ENCODE data around the gene DIRAS1.

Gene DIRAS1

DNA sequence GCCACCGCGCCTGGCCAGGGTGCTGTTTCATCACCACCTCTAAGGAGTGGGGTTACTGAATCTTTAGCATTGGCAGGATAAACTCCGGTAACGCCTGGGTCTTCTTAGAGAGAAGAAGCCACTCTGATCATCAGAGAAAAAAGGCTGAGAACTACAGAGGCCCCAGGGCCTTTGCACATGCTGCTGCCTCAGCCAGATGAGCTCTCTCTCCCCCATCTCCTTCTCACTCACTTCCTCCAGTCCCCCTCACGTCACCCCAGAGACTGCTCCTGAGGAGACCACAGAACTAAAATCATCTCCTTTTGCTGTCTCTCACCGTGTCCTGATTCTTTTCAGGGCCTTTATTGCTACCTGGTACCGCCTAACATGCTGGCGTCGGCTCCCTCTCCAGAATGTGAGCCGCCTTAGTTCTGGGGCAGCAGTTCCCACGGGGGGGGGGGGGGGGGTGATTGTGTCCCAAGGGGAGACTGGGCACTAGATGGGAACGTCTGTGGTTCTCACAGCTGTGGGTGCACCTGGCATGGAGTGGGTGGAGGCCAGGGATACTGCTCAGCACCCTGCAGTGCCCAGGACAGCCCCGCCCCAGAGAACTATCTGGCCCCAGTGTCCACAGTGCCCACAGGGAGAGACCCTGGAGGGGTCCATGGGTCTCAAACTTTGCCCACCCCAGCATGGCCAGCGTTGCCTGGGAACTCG, 5.1 kb upstream of the DIRAS1 start:
- H3K4me3 Mint-ChIP-seq: no peak overlapping the region
- H3K4me1 Mint-ChIP-seq (ENCODE audit: low read depth): no peaks in the 10 kb centered on the region
- H3K27ac Mint-ChIP-seq: no peak overlapping the region
- no peaks in the 10 kb centered on the region for H3K9me3 Mint-ChIP-seq
- H3K36me3 Mint-ChIP-seq (ENCODE audit: low read depth): no peaks in the 10 kb centered on the region
- peaks cover 18% of the 10 kb centered on the region for H3K27me3 Mint-ChIP-seq (ENCODE audit: low read depth)

DNA sequence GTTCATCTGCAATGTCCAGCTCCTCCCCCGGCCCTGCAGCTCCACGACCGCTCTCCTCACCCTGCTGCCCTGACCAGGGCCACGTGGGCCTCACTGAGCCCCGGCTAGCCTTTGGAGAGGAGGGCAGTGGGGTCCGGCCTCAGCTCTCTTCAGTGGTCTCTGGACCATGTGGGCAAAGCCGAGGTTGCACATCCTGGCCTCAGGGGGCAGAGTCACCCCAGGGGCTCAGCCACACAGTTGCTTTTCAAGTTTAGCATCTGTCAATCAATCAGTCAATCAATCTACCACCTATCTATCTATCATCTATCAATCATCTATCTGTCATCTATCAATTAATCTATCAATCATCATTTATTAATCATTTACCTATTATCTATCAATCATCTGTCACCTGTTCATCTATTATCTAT, 3.0 kb upstream of the DIRAS1 start:
- Mint-ChIP-seq H3K27me3 (ENCODE audit: low read depth) (peaks cover 26% of the 10 kb centered on the region), H3K36me3 (ENCODE audit: low read depth) (no peaks in the 10 kb centered on the region), H3K27ac (no peak overlapping the region), H3K9me3 (no peaks in the 10 kb centered on the region), H3K4me3 (no peak overlapping the region), H3K4me1 (ENCODE audit: low read depth) (no peaks in the 10 kb centered on the region)

DNA sequence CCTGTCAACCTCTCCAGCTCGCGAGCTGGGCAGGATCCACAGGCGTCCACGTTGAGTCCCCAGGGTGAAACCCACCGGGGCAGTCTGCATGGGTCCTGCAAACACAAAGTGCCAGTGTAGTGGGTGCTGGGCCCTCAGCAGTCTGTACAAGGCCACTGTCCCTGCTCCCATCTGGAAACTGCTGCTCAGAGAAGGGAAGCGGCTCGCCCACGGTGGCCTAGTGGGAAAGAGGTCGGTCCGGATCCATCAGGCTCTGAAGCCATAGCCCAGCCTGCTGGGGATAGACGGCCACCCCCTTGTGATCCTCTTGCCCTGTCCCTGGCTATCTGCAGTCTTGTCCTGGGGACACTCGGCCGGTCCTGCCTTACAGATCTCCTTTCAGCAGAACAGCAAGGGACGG, 2.6 kb upstream of the DIRAS1 start:
- Mint-ChIP-seq H3K27ac (no peak overlapping the region), H3K4me1 (ENCODE audit: low read depth) (no peaks in the 10 kb centered on the region), H3K4me3 (no peak overlapping the region), H3K27me3 (ENCODE audit: low read depth) (peaks cover 26% of the 10 kb centered on the region), H3K36me3 (ENCODE audit: low read depth) (no peaks in the 10 kb centered on the region), H3K9me3 (no peaks in the 10 kb centered on the region)

DNA sequence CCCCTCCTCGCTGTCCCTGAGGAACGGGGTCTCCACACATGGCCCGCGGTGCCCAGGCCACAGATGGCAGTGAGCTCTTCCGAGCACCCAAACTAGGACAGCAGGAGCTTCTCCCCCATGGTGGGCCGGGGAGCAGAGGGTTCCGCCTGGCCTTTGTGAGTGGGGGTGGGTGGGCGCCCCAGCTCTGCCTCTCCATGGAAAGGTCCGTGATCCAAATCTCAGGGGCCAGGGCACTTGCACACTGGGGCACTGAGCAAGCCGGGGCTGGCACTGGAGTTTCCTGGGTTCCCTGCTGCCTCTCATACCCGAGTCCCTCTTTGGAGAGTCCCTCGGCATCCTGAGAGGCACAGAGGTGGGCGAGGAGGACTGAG, 2.2 kb upstream of the DIRAS1 start:
- H3K4me3 Mint-ChIP-seq: no peak overlapping the region
- H3K4me1 Mint-ChIP-seq (ENCODE audit: low read depth): no peaks in the 10 kb centered on the region
- H3K9me3 Mint-ChIP-seq: no peaks in the 10 kb centered on the region
- H3K36me3 Mint-ChIP-seq (ENCODE audit: low read depth): no peaks in the 10 kb centered on the region
- peaks cover 26% of the 10 kb centered on the region for H3K27me3 Mint-ChIP-seq (ENCODE audit: low read depth)
- no peak overlapping the region for H3K27ac Mint-ChIP-seq

DNA sequence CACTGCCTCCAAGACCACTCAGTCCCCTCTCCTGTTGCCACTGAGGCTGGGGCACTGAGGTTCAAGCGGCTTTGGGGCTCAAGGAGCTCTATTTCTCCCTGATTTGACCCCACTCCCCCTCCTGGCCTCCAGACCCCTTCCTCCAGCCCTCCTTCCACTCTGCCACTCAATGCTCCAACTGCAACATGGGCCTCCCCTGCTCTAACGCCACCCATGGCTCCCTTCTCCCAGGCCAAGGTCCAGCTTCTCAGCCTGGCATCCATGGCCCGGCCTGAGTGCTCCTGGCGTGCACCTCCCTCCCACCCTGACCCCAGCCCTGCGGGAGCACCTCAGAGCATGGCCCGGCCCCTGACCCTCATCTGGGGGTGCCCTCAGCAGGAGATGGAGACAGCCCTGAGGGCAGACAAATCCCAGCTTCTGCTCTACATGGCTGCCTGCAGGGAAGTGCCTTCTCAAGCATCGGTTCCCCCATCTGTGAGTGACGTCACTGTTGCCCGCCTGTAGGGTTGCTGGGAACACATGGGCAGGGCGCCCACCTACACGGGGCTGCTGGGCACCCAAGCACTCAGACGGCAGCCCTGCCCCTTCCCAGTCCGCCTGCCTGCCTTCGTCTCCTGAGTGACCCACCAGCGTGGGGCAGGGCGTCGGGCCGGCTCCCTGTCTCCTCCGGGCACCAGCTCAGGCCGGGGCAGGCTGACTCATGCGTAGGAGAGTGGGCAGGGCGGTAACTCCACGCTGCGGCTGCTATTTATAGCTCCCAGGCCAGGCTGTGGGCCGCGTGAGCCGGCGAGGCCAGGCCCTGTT, 1.6 kb upstream of the DIRAS1 start:
- Mint-ChIP-seq H3K27ac (no peak overlapping the region), H3K36me3 (ENCODE audit: low read depth) (no peaks in the 10 kb centered on the region), H3K4me3 (no peak overlapping the region), H3K4me1 (ENCODE audit: low read depth) (no peaks in the 10 kb centered on the region), H3K27me3 (ENCODE audit: low read depth) (peaks cover 26% of the 10 kb centered on the region), H3K9me3 (no peaks in the 10 kb centered on the region)

DNA sequence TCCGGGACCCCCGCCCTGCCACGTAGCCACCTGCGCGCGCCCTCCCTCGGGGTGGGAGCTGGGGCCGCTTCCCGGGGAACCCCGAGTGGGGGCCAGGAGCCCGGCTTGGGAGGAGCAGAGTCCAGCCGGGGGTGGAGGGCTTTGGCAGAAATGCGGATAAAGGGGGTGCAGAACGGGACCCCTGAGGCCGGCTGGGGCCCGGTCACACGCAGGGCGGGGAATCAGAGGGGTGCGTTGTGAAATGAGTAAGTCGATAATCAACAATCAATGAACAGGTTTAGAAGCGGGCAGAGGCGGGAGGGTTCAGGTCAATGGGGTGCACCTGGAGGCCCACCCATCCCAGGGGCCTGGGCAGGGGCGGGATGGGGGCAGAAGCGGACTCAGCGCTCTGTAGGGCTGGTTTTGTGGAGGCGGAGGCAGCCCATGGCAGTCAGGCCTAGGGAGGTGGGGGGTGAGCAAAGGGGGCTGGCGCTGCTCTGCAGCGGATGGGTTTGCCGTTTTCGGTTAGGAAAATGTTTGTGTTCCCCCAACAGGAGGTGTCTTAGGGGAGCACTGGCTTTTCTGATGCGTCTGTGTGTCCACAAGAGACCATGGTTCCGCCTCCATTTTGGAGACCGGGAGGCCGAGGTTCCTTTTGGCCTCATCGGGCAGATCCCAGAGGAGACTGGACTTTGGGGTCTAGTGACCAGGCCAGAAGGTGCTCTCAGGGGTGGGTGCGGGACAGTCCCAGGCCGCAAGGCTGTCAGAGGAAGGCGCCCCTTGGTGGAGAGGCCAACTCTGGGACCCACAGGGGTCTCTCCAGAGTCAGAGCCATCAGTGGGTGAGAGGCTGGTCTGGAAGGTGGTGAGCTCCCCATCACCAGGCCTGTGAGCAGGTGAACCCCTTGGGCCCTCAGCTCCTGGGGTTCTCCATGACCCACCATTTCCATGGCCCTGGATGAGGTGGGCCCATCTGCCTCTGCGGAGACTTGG, 683 bp upstream of the DIRAS1 start:
- no peaks in the 10 kb centered on the region for H3K36me3 Mint-ChIP-seq (ENCODE audit: low read depth)
- H3K27ac Mint-ChIP-seq: no peak overlapping the region
- H3K4me3 Mint-ChIP-seq: no peak overlapping the region
- H3K4me1 Mint-ChIP-seq (ENCODE audit: low read depth): no peaks in the 10 kb centered on the region
- H3K9me3 Mint-ChIP-seq: no peaks in the 10 kb centered on the region
- H3K27me3 Mint-ChIP-seq (ENCODE audit: low read depth): peaks cover 26% of the 10 kb centered on the region

DNA sequence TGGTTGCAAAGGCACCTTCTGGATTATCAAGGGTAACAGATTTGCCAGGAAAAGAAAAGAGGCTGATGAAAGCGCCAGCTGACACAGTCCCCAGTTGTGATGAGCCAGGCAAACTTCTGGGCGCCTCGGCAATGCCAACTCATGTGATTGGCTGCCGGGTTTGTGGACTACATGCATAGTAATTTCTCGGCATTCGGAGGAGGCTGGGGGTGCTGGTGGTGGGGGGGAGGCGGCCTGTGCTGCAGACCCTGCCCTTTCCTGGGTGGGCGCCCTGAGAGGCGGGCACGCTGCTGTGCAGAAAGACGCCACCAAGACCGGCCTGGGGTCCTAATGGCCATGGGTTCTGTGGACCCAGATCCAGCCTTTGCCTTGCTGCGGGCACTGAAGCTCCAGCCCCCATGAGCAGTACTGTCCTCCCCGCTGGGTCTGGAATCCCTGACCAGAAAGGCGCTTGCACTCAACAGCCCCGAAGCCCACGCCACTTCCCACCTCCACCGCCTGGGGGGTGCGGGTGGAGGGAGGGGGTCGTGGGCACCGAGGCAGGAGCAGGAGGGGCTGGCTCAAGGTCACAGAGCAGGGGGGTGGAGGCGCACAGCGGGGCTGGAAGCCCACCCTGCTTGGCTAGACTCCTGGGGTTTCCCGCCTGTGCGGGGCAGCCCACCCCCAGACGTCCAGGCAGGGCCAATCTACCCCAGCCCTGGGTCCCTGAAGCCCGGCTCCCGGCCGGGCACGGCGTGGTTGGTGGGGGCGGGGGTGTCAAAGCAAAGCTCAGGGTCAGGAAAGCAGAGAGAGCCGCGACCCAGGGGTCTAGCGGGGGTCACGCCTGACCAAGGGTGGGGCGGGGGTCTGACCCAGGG, 1.0 kb downstream of the DIRAS1 start:
- no peaks in the 10 kb centered on the region for H3K36me3 Mint-ChIP-seq (ENCODE audit: low read depth)
- H3K27me3 Mint-ChIP-seq (ENCODE audit: low read depth): peaks cover 23% of the 10 kb centered on the region
- no peaks in the 10 kb centered on the region for H3K4me1 Mint-ChIP-seq (ENCODE audit: low read depth)
- H3K4me3 Mint-ChIP-seq: no peak overlapping the region
- peaks cover 9% of the 10 kb centered on the region for H3K9me3 Mint-ChIP-seq
- no peak overlapping the region for H3K27ac Mint-ChIP-seq

DNA sequence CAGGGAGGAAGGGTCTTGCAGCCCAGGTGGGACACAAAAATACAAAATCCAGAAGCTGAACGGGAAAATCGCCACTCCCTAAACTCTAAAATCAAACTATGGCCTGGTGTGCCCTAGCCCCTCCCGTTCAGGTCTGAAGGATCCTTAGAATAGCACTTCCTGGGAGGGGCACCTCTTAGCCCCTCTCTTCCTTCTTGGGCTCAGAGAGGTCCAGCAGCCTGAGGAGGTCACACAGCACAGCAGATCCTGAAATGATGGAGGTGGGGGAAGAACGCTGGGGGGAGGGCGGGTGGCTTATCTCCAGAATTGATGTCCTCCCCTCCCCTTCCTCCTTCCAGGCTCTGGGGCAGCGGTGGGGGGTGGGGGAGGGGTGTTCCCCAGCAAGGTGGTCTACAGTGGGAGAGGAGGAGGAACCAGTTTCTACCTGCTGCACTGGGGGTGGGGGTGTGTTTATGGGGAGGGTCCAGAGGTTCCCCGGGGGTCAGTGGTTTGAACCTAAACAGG, 1.9 kb downstream of the DIRAS1 start:
- Mint-ChIP-seq H3K4me1 (ENCODE audit: low read depth) (no peaks in the 10 kb centered on the region), H3K9me3 (peaks cover 11% of the 10 kb centered on the region), H3K27ac (no peak overlapping the region), H3K4me3 (no peak overlapping the region), H3K27me3 (ENCODE audit: low read depth) (peaks cover 20% of the 10 kb centered on the region), H3K36me3 (ENCODE audit: low read depth) (no peaks in the 10 kb centered on the region)

DNA sequence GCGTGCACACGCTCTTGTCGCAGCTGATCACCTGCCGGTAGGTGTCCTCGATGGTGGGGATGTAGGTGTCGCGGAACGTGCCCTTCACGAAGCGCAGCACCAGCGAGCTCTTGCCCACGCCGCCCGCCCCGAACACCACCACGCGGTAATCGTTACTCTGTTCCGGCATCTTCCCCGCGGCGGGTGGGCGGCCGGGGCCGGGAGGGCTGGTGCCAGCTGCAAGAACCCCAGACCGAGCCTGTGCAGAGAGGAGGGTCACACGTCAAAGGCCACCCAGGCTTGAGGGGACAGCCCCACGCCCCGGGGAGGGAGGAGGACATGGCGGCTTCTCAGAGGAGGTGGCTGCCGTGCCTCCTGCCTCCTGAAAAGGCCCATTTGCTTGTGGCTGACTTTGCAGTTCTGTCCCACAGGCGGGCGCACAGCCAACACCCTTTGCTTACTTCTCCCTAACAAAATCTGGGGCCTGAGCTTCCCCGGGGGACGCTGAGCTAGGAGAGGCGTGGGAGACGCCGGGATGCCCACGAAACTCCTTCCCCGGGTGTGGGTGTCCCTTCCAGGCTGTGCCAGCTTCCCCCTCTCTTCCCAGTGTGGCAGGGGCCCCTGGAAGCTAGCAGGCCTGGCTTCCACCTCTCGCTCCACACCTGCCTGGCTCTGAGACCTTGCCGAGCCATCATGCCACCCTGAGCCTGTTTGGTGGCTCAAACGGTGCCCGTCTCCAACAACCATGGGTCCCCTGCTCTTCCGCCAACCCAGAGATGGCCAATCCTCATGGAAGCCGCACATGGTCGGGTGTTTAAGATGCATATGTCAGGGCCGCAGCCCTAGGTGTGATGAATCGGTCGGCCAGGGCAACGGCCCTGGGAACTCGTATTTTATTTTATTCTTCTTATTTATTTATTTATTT, 3.3 kb downstream of the DIRAS1 start:
- peaks cover 18% of the 10 kb centered on the region for H3K27me3 Mint-ChIP-seq (ENCODE audit: low read depth)
- H3K4me3 Mint-ChIP-seq: no peak overlapping the region
- no peaks in the 10 kb centered on the region for H3K36me3 Mint-ChIP-seq (ENCODE audit: low read depth)
- H3K4me1 Mint-ChIP-seq (ENCODE audit: low read depth): no peaks in the 10 kb centered on the region
- H3K27ac Mint-ChIP-seq: no peak overlapping the region
- peaks cover 11% of the 10 kb centered on the region for H3K9me3 Mint-ChIP-seq

DNA sequence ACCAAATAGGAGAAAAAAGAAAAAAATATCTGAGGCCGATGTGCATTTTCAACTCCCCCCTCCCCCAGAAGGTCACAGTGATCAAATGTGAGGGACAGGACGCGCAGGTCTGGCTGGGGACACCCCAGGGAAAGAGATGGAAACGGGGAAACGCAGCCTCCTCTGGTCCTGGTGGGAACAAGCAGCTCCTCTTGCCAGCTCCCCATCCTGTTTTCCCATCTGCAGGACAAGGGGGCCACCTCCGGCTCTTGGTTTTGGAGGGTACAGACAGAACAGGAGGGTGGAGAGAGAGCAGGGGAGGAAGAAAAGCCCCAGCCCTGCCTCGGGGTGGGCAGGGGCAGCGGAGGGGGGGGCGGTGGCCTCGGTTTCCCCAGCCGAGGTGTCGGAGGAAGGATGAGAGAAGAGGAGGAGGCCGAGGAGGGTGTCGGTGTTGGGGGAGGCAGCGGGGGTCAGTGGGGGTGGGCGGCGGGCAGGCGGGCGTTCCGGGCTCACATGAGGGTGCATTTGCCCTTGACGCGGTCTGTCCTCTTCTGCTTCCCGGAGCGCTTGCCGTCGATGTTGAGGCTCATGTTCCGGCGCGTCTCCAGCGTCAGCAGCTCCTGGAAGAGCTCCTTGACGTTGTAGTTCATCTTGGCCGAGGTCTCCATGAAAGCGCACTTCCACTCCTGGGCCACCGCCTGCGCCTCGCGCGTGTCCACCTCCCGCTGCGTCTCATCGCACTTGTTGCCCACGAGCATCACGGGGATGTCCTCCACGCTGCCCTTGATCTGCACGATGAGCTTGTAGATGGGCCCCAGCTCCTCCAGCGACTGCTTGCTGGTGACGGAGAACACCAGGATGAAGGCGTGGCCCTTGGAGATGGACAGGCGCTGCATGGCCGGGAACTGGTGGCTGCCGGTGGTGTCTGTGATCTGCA, 4.2 kb downstream of the DIRAS1 start:
- Mint-ChIP-seq H3K4me3 (no peak overlapping the region), H3K36me3 (ENCODE audit: low read depth) (no peaks in the 10 kb centered on the region), H3K9me3 (peaks cover 11% of the 10 kb centered on the region), H3K4me1 (ENCODE audit: low read depth) (no peaks in the 10 kb centered on the region), H3K27me3 (ENCODE audit: low read depth) (peaks cover 14% of the 10 kb centered on the region), H3K27ac (no peak overlapping the region)

DNA sequence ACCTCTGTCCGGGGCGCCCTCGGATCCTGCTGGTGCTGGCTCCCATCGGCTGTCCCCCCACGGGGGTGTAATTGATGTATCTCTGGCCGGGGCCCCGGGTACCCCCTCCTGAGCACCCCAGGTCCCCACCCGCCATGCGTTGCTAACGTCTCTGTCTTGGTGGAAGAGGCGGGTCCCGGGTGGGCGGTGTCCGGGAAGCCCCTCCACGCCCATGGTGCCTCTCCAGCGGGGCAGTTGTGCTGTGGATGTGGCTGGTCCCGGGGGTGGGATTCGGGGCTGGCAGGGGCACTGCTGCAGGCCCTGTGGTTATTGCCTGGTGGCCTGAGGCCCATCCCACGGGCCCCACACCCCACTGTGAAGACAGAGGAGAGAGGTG, 4.9 kb downstream of the DIRAS1 start:
- Mint-ChIP-seq H3K27ac (no peak overlapping the region), H3K36me3 (ENCODE audit: low read depth) (no peaks in the 10 kb centered on the region), H3K4me1 (ENCODE audit: low read depth) (no peaks in the 10 kb centered on the region)

DNA sequence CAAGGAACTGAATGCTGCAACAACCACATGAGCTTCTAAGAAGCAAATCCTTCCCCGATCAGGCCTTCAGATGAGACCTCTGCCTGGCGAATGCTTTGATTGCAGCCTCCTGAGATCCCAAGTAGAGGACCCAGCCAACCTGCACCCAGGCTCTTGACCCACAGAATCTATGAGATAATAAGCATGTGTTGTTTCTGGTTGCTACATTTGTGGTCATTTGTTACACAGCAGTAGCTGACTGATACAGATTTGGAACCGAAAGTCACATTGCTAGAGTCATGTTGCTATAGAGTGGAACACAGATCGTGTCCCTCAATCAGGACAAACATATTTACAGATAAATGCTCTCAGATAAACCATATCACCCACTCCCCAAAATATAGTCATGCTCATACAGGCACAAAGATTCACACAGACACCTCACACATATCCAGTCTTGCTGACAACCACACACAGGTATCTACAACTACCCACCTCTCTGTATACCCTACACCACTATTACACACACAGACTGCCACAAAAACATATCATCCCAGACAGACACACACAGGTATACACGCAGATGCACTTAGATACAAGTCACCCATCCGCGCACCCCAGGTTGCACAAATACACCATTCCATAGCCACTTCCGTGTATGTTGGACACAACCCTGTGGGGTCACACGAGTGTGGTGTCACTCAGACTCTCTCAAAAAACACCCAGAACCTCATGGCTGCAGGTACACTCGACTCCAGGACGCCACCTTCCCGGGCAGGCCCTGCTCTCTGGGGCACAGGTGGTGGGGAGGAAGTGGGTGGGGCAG, 5.5 kb downstream of the DIRAS1 start:
- H3K9me3 Mint-ChIP-seq: peaks cover 11% of the 10 kb centered on the region
- H3K27me3 Mint-ChIP-seq (ENCODE audit: low read depth): peaks cover 11% of the 10 kb centered on the region
- no peak overlapping the region for H3K27ac Mint-ChIP-seq
- no peak overlapping the region for H3K4me3 Mint-ChIP-seq
- no peaks in the 10 kb centered on the region for H3K4me1 Mint-ChIP-seq (ENCODE audit: low read depth)
- H3K36me3 Mint-ChIP-seq (ENCODE audit: low read depth): no peaks in the 10 kb centered on the region

More for the DNA sequence above, 4.9 kb downstream of the DIRAS1 start:
- Mint-ChIP-seq H3K4me3 (no peak overlapping the region), H3K9me3 (peaks cover 11% of the 10 kb centered on the region), H3K27me3 (ENCODE audit: low read depth) (peaks cover 11% of the 10 kb centered on the region)
